CD4-positive, alpha-beta T cell treated with Interleukin-15 for 4 hours (primary cell): ENCODE measurements around the gene NT5M.
"Not testable (repeated sequence)": the region's sequence is repeated elsewhere in the genome, so short reads cannot be mapped to it uniquely, and the experiment has no call there.

Experiments
- DNase-seq: peaks from one replicate; pipeline ENCODE4 v3.0.0-alpha.2; 2020; ENCODE audit warnings: low spot score

The NT5M gene

DNA sequence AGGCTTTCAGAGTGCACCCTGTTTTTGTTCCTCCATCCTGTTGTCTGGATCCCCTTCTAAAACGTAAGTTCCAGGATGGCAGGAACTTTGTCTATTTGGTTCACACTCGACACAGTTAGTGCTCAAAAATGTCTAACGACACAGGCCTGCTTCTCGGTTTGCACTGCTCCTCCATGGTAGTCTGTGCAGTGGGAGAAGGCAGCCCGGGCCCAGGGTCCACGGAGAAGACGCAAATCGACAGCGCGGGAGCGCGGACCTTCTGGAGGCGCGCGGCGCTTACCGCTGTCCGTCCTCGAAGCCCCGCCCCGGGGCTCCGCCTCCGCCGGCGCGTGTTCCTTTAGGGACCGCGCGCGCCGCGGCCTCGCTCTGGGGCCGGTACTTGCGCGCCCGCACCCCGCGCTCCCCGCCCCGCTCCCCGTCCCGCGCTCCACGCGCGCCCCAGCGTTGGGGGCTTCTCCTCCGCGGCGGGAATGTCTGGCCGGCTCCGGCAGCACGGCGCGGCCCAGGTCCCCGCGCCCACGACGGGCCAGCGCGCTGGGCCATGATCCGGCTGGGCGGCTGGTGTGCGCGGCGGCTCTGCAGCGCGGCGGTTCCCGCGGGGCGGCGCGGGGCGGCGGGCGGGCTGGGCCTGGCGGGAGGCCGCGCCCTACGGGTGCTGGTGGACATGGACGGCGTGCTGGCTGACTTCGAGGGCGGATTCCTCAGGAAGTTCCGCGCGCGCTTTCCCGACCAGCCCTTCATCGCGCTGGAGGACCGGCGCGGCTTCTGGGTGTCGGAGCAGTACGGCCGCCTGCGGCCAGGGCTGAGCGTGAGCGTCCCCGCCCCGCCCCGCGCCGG is at the start of gene NT5M:
TSS of gene NT5M (plus strand) at position 364 of the 837 bp plus-strand sequence. CDS start at position 542, 178 bp downstream.
- peak; percentile 55 for DNase-seq

DNA sequence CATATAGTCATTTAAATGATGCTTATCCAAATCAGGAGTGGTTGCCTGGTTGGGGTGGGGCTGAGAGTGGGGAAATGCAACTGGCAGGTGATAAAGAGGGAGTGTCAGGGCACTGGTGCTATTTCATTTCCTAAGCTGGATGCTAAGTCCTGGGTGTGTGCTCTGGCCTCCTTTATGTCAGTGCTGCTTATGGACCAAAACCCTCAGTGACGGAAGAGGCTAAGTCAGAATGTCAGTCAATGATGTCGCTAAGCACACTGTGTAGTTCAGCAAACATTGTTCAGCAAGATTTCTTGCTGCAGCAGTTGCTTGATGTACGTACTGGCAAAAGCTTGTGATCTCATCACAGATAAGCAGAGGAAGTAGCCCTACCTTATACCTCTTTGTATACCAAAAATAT is 49.8 kb upstream of the NT5M start:
- no peak for DNase-seq

DNA sequence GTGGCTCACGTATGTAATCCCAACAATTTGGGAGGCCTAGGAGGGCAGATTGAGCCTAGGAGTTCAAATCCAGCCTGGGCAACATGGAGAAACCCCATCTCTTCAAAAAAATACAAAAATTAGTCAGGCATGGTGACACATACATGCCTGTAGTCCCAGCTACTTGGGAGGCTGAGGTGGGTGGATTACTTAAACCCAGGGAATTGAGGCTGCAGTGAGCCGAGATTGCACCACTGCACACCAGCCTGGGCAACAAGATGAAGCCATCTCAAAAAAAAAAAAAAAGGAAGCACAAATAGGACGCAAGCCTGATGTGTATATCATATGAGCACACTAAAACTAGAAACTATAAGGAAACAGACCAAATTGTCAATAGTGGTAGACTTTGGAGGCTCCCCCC is 49.1 kb upstream of the NT5M start:
- no peak for DNase-seq

DNA sequence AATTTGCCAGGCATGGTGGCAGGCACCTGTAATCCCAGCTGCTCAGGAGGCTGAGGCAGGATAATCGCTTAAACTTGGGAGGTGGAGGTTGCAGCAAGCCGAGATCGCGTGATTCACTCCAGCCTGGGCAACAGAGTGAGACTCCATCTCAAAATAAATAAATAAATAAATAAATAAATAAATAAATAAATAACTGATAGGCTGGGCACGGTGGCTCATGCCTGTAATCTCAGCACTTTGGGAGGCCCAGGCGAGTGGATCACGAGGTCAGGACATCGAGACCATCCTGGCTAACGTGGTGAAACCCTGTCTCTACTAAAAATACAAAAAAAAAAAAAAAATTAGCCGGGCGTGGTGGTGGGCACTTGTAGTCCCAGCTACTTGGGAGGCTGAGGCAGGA is 47.5 kb upstream of the NT5M start:
- DNase-seq = not testable (repeated sequence)

- no peak for DNase-seq
Observed at GRCh38 chr17:17256316-17256715, 46.9 kb upstream of the NT5M start.

DNA sequence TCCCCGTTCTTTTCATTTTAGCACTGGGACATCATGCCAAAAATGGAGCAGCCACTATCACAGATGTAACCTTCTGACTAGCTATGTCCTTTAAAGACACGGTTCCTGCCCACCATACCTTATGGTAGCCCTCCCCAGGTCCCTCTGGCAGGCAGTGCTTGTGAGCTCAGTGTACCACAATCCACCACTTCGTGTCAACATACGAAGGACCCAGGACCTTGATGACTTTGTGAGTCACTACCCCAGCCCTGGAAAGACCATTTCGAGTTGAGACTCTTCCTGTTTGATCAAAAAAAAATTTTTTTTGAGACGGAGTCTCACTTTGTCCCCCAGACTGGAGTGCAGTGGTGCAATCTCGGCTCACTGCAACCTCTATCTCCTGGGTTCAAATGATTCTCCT is 45.2 kb upstream of the NT5M start:
- no peak for DNase-seq

DNA sequence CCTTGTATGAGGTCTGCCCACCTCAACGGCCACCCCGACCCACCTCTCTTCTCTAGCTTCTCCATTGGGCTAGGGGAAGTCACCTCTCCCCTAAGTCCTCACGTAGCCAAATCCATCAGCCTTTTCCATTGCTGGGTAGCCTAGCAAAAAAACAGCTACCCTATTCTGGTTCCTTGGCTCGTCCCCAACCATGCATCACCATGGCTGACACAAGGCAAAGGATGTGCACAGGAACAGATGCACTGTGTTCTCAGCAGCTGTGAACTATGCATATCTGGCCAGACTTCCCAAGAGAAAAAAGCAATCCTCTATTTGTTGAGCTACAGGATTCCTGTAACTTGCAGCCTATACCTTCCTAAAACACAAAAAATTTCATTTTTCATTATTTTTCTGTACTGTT is 44.2 kb upstream of the NT5M start:
- no peak for DNase-seq

GRCh38 chr17:17264430-17264829 is 38.7 kb upstream of the NT5M start:
- DNase-seq = no peak

- DNase-seq = no peak
Observed at GRCh38 chr17:17269926-17270773, 33.0 kb upstream of the NT5M start.

DNA sequence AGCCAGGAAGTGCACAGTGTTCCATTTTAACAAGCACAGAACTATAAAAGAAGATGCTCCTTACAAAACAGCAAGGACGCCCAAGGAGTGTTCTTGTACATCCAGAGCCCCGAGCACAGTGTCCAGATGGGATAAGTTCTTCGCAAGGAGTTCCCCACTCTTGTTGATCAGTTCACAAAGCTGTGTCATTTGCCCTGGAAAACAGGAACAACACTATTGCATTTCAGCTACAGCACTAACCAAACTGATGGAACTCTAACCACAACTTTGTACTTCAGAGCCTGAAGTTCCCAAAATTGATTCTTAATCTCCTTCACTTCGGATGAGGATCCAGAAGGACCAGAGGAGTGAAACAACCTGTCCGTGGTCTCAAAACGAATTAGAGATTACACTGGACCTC is 27.2 kb upstream of the NT5M start:
- DNase-seq = no peak

DNA sequence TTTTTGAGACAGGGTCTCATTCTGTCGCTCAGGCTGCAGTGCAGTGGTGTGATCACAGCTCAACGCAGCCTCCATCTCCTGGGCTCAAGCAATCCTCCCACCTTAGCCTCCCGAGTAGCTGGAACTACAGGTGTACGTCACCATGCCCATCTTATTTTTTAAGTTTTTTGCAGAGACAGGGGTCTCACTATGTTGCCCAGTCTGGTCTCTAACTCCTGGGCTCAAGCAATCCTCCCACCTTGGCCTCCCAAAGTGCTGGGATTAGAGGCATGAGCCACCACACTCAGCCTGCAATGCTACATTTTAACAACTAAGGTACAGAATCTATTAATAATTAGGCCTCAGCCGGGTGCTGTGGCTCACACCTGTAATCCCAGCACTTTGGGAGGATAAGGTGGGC is 25.7 kb upstream of the NT5M start:
- not testable (repeated sequence) for DNase-seq

- DNase-seq = no peak
Observed at GRCh38 chr17:17279316-17279715, 23.9 kb upstream of the NT5M start.

DNA sequence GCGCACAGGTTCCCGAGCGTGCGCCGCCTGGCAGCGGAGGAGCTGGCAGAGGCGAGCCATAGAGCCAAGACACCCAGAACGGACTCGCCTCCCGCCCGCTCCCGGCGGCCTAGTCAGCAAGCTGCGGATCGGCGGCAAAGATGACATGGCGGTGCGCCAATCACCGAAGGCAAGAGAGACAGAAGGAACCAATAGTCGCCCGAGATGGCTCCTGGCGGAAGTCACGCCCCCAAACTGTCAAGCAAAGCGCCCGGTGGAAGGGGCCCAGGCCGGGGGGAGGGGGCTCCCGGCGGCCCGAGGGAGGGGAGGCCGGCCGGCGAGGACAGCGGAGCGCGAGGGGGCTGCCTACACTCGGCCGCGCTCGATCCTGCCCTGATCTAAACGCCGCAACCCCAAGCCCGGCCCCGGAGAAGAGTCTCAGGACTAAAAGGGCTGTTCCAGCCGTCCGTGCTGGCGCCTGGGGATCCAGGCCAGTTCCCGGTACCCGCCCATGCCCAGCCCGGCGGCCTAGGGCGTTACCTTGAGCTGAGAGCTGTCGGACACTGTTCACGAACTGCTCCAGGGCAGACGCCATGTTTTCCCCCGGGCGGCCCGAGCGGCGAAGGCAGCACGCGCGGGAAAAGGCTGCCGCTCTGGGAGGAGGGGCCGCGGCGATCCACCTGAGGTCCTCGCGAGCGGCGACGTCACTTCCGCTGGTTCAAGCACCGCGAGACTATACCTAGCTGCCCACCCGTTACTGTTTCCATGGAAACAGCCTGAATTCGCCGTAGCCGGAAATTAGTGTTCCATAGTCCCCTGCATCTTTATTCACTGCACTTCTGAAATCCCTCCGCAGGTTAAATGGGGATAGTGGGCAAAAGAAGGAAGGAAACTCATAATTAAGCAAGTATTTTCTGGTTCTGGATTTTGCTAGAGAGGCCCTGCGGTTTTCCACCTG is 22.3 kb upstream of the NT5M start, which contains the start of gene COPS3:
TSS of gene COPS3 (minus strand) at position 634 of the 937 bp plus-strand sequence. CDS start at position 574, 60 bp downstream.
- DNase-seq = peak; percentile 97

DNA sequence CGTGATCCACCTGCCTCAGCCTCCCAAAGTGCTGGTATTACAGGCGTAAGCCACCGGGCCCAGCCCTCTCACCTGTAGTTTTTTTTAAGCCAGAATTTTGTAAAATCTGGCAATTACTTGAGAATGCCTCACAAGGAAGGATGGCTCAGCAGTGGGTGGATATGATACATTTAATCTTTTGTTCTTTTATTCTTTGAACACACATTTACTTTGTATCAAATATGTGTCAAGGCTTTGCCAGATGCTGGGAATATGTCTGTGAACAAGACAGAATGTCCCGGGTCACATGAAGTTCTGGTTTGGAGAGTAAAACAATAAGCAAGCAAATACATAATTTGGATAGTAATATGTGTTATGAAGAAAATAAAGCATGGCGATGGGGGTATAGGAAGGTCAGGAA is 17.2 kb upstream of the NT5M start:
- no peak for DNase-seq

DNA sequence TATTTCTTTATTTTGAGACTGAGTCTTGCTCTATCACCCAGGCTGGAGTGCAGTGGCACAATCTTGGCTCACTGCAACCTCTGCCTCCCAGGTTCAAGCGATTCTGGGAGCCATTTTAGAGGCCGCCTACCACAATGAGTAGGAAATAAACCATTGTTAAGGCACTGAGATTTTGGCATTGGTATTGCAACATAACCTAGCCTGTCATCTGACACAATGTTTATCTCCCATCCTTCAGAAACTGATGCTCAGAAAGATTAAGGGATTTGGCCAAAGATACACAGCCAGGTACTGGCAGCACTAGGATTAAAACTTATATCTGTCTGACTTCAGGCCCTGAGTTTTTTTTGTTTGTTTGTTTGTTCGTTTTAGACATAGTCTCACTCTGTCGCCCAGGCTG is 14.1 kb upstream of the NT5M start:
- DNase-seq = no peak

DNA sequence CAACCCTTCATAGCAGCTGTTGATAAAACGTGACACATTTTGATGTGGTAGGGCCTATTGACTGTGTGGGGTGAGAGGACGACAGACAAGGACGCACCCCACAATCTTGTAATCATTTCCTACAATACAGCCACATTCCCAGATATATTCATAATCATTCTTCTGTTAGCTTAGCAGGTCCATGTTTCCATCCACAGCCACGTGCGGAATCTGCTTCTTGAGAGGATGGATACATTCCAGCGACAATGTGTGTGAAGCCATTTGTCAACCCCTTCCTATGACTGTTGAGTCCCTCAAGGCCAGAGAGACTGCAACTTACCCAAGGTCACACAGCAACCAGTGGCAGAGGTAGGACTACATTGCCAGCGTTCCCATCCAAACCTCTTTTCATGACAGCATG is 13.5 kb upstream of the NT5M start:
- no peak for DNase-seq

GRCh38 chr17:17295141-17295540 is 8.0 kb upstream of the NT5M start:
- DNase-seq = no peak

DNA sequence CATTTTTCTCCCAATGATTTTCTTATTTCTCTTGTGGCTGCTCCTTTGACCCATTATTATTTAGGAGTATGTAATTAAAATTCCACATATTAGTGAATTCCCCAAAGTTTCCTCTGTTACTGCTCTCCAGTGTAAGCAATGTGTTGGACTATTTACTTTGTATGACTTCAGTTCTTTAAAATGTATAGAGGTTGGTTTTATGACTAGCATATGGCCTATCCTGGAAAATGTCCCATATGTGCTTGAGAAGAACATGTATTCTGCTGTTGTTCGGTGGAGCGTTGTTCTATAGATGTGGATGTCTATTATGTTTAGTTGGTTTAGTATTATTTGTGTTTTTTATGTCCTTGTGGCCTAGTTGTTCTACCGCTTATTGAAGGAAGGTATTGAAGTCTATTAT is 6.0 kb upstream of the NT5M start:
- no peak for DNase-seq

- DNase-seq = no peak
Observed at GRCh38 chr17:17298108-17298507, 5.1 kb upstream of the NT5M start.

GRCh38 chr17:17300624-17301568 is 2.3 kb upstream of the NT5M start:
- peak; percentile 37 for DNase-seq

DNA sequence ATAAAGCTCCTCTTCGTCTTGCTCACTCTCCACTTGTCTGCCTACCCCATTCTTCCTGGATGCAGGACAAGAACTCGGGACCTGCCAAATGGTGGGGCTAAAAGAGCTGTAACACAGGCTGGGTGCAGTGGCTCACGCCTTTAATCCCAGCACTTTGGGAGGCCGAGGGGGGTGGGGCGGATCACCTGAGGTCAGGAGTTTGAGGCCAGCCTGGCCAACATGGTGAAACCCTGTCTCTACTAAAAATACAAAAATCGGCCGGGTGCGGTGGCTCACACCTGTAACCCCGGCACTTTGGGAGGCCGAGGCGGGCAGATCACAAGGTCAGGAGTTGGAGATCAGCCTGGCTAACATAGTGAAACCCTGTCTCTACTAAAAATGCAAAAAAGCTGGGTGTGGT is 1.5 kb upstream of the NT5M start:
- not testable (repeated sequence) for DNase-seq
